H1 (cell line): ENCODE measurements around the gene TXLNG.

ENCODE experiments used
- CHD2 ChIP-seq: IDR thresholded peaks from 2 replicates; pipeline ENCODE4 v1.6.1; 2012; ENCODE audit warnings: low read length, improper control_type of control experiment
- SIN3A ChIP-seq, 2 experiments: IDR thresholded peaks in 1 of 2; conservative IDR thresholded peaks in 1 of 2; 2 replicates each; pipeline ENCODE4 v1.6.1; 2011 to 2012; ENCODE audit warnings: low read length in 2 of 2, improper control_type of control experiment in 1 of 2, low read depth in 1 of 2, mild to moderate bottlenecking in 1 of 2
- YY1 ChIP-seq: IDR thresholded peaks from 2 replicates; pipeline ENCODE4 v1.6.1; 2011; ENCODE audit warnings: low read depth, mild to moderate bottlenecking, low read length
- TF ChIP-seq, protein P1 (sequence below): IDR thresholded peaks from 2 replicates; pipeline ENCODE4 v1.6.1; 2012; ENCODE audit warnings: low read length, inconsistent platforms

DNA sequence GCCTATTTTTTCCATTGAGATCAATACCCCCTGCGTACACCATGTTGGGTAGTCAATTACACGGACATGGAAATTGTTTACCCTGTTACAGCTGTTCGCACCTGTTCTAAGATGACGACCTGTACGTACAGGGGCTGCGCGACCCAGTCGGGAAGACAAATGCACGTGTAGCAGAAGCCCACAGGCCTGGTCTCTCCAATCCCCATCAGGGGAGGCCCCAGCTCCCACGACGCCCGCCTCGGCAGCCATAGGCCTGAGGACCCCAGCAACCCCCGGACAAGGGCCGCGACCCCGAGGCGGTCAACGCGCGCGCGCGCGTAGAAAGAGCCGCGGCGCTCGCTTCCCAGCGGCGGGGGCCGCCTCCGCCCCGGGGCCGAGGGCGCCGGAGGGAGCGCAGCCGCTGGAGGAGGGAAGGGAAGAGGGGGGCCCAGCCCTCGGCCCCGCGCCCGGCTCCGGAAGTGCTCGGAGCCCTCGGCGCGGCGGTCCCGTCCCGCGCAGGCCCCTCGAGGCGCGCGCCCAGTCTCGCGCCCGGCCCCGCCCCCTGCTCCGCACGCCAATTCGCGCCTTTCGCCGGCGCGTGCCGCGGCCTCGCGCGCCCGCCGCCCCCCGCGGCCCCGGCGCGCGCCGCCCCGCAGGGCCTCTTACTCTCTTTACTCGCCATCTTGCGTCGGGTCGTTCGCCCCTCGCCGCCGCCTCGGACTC, 83.3 kb downstream of the TXLNG start:
- TF ChIP-seq, protein P1, sequence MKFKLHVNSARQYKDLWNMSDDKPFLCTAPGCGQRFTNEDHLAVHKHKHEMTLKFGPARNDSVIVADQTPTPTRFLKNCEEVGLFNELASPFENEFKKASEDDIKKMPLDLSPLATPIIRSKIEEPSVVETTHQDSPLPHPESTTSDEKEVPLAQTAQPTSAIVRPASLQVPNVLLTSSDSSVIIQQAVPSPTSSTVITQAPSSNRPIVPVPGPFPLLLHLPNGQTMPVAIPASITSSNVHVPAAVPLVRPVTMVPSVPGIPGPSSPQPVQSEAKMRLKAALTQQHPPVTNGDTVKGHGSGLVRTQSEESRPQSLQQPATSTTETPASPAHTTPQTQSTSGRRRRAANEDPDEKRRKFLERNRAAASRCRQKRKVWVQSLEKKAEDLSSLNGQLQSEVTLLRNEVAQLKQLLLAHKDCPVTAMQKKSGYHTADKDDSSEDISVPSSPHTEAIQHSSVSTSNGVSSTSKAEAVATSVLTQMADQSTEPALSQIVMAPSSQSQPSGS: no peak
- TF ChIP-seq CHD2 (no peak), YY1 (no peak), SIN3A (conservative IDR thresholded peaks at IDR 0.05 in 1 of 2, IDR thresholded peaks at IDR 0.05 in 1 of 2; ENCODE audit: low read depth in 1 of 2, low read length in 2 of 2) (no peak)
